HepG2 (cell line): ENCODE measurements around the gene C22orf31. TPM values are rescaled to one million over a fixed set of nuclear protein-coding genes. Genes with fewer than 3 reads are reported as not detected.

Source experiments
- AKNA ChIP-seq: sonication (generic); formaldehyde crosslinking; IDR thresholded peaks from 2 replicates; pipeline ENCODE4 v1.4.0; 2020; ENCODE audit warnings: missing genetic modification reagents, borderline replicate concordance
- BRD4 ChIP-seq: sonication (generic); formaldehyde crosslinking; IDR thresholded peaks from 2 replicates; pipeline ENCODE4 v1.4.0; 2020; ENCODE audit warnings: missing genetic modification reagents
- EED ChIP-seq: sonication (generic); formaldehyde crosslinking; IDR thresholded peaks from 2 replicates; pipeline ENCODE4 v1.5.0; 2020; ENCODE audit warnings: mild to moderate bottlenecking, missing genetic modification reagents
- GPBP1L1 ChIP-seq: sonication (generic); formaldehyde crosslinking; IDR thresholded peaks from 2 replicates; pipeline ENCODE4 v1.5.0; 2020; ENCODE audit warnings: mild to moderate bottlenecking, missing genetic modification reagents
- MAF1 ChIP-seq: sonication (generic); formaldehyde crosslinking; IDR thresholded peaks from 2 replicates; pipeline ENCODE4 v1.5.0; 2020; ENCODE audit warnings: missing genetic modification reagents, borderline replicate concordance
- MED1 ChIP-seq: sonication (generic); formaldehyde crosslinking; IDR thresholded peaks from 2 replicates; pipeline ENCODE4 v1.4.0; 2020; ENCODE audit warnings: missing genetic modification reagents
- PHF21A ChIP-seq: sonication (generic); formaldehyde crosslinking; IDR thresholded peaks from 2 replicates; pipeline ENCODE4 v1.5.0; 2020; ENCODE audit warnings: mild to moderate bottlenecking, missing genetic modification reagents
- STAT5B ChIP-seq: sonication (generic); formaldehyde crosslinking; IDR thresholded peaks from 2 replicates; pipeline ENCODE4 v1.4.0; 2020; ENCODE audit warnings: missing genetic modification reagents
- ZHX1 ChIP-seq: sonication (generic); formaldehyde crosslinking; IDR thresholded peaks from 2 replicates; pipeline ENCODE4 v1.8.1; 2022; ENCODE audit warnings: low read depth, mild to moderate bottlenecking, missing genetic modification reagents
- ZNF350 ChIP-seq: sonication (generic); formaldehyde crosslinking; IDR thresholded peaks from 2 replicates; pipeline ENCODE4 v1.4.0; 2020; ENCODE audit warnings: mild to moderate bottlenecking, low read depth, missing genetic modification reagents, borderline replicate concordance
- ZNF501 ChIP-seq: sonication (generic); formaldehyde crosslinking; IDR thresholded peaks from 2 replicates; pipeline ENCODE4 v1.5.1; 2020; ENCODE audit warnings: mild to moderate bottlenecking, moderate library complexity, missing genetic modification reagents
- ZNF703 ChIP-seq: sonication (generic); formaldehyde crosslinking; IDR thresholded peaks from 2 replicates; pipeline ENCODE4 v1.5.1; 2020; ENCODE audit warnings: missing genetic modification reagents, mild to moderate bottlenecking, moderate library complexity, borderline replicate concordance
- ZSCAN31 ChIP-seq: sonication (generic); formaldehyde crosslinking; IDR thresholded peaks from 2 replicates; pipeline ENCODE4 v1.5.0; 2020; ENCODE audit warnings: low read depth, mild to moderate bottlenecking, missing genetic modification reagents
- polyA plus RNA-seq, 8 experiments: library from polyadenylated mRNA; depleted of rRNA in 3 of 8; stranded (reverse) in 7 of 8; unstranded in 1 of 8; fragments of >200 nt; fragmentation: Illumina TruSeq in 4 of 8; extraction: Trizol in 4 of 8; gene quantifications; 2 replicates each; pipeline versions ENCODE4 v1.2.1 to v1.2.3, GENCODE V29; 2011 to 2016; ENCODE audit warnings: low read depth in 4 of 8, missing spikeins in 1 of 8, mixed read lengths in 1 of 8; ENCODE audit not compliant: insufficient read depth in 1 of 8
- total RNA-seq, 5 experiments: library from RNA; depleted of rRNA; stranded (reverse); fragments of >200 nt; fragmentation: Illumina TruSeq; extraction: Trizol; gene quantifications; 2 replicates each; pipeline ENCODE4 v1.2.3, GENCODE V29; 2016; ENCODE audit warnings: low read depth in 1 of 5
- TF ChIP-seq, protein P1 (sequence below): sonication (generic); formaldehyde crosslinking; IDR thresholded peaks from 2 replicates; pipeline ENCODE4 v1.4.0; 2020; ENCODE audit warnings: missing genetic modification reagents
- TF ChIP-seq, protein P2 (sequence below): sonication (generic); formaldehyde crosslinking; IDR thresholded peaks from 2 replicates; pipeline ENCODE4 v1.4.0; 2020; ENCODE audit warnings: missing genetic modification reagents
- TF ChIP-seq, protein P3 (sequence below): sonication (generic); formaldehyde crosslinking; IDR thresholded peaks from 2 replicates; pipeline ENCODE4 v1.8.0; 2022; ENCODE audit warnings: mild to moderate bottlenecking, missing genetic modification reagents, moderate library complexity

C22orf31 gene
- total and polyA plus RNA-seq, 2 of the 13 experiments (the other 11 are each of a cell fraction or from before 2014, with no cell fraction given), result not detected

DNA sequence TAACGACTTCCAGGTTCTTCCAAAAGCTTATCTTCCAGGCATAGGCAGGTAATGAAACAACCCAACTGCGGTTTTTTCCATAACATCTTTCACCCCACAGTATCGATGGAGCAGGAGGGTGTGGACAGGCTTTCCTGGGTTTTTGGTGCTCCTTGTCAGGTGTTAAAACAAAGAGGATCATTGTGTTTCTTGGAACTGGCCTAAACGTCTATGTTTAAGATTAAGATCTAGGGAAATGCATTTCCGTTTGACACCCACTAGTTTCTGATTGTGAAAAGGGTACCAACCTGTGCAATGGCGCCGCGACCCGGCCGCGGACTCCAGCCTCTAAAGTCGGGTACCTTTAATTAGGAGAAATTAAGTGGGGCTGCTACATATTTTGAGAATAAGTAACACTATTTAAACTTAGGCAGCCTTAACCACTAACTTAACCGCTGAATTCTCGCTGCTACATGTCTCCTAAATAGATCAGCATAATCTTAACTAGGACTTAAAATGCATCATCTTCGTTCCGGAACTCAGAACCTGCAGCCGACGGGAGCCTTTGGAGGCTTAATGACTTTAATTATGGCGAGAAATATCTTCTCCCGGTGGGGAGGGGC is 31.5 kb downstream of the C22orf31 start (continued):
- TF ChIP-seq, protein P1, sequence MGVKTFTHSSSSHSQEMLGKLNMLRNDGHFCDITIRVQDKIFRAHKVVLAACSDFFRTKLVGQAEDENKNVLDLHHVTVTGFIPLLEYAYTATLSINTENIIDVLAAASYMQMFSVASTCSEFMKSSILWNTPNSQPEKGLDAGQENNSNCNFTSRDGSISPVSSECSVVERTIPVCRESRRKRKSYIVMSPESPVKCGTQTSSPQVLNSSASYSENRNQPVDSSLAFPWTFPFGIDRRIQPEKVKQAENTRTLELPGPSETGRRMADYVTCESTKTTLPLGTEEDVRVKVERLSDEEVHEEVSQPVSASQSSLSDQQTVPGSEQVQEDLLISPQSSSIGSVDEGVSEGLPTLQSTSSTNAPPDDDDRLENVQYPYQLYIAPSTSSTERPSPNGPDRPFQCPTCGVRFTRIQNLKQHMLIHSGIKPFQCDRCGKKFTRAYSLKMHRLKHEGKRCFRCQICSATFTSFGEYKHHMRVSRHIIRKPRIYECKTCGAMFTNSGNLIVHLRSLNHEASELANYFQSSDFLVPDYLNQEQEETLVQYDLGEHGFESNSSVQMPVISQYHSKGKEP, result no peak
- TF ChIP-seq BRD4 (CRISPR knock-in tag) (no peak), PHF21A (CRISPR knock-in tag) (no peak; the same call in 1 of the 2 replicates), AKNA (CRISPR knock-in tag) (no peak), ZNF703 (CRISPR knock-in tag) (no peak), EED (CRISPR knock-in tag) (no peak), GPBP1L1 (no peak), ZHX1 (CRISPR knock-in tag) (no peak), MAF1 (no peak), ZNF501 (CRISPR knock-in tag) (no peak), MED1 (peak; percentile 61), ZSCAN31 (CRISPR knock-in tag) (no peak), STAT5B (CRISPR knock-in tag) (no peak), ZNF350 (CRISPR knock-in tag) (no peak)
- TF ChIP-seq, protein P2, sequence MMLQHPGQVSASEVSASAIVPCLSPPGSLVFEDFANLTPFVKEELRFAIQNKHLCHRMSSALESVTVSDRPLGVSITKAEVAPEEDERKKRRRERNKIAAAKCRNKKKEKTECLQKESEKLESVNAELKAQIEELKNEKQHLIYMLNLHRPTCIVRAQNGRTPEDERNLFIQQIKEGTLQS (CRISPR knock-in tag), result no peak
- TF ChIP-seq, protein P3, sequence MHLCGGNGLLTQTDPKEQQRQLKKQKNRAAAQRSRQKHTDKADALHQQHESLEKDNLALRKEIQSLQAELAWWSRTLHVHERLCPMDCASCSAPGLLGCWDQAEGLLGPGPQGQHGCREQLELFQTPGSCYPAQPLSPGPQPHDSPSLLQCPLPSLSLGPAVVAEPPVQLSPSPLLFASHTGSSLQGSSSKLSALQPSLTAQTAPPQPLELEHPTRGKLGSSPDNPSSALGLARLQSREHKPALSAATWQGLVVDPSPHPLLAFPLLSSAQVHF (CRISPR knock-in tag), result no peak
